GM19043 (cell line): ENCODE measurements around the gene HPCAL1.
A peak's percentile ranks its signal among the peaks of the same experiment; 100 is the strongest.

Source experiments
- ATAC-seq: cut with Tn5 transposase; IDR thresholded peaks from one replicate; pipeline ENCODE4 v1.9.1; 2021; ENCODE audit warnings: low read depth; ENCODE audit not compliant: unreplicated experiment

The HPCAL1 gene

DNA sequence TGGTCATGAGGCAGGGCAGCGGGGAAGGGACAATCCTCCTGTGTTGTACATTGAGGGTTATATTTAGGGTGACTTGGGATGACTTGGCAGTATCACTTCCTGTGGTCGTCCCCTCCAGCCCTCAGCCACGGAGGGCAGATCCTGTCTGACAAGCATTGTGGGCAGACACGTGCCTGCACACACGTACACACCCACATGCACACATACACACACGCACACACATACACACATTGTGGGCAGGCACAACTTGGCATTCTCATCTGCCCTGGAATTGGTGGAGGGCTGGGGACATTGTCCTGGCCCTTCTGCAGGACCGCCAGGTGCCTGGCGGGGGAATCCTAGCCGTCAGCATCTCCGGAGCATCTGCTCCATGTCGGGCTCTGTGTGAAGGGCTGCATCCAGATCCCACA, 97.9 kb downstream of the HPCAL1 start:
- peak; percentile 68 for ATAC-seq

- no peak for ATAC-seq
Measured at GRCh38 chr2:10400978-10401951, 98.6 kb downstream of the HPCAL1 start.

- no peak for ATAC-seq
Measured at GRCh38 chr2:10402062-10402585, 99.4 kb downstream of the HPCAL1 start.

- ATAC-seq, result no peak
Measured at GRCh38 chr2:10402653-10403215, 100.0 kb downstream of the HPCAL1 start.

- ATAC-seq, result no peak
Measured at GRCh38 chr2:10404324-10405143, 101.8 kb downstream of the HPCAL1 start.

GRCh38 chr2:10405448-10405847, 102.7 kb downstream of the HPCAL1 start:
- ATAC-seq, result no peak

- ATAC-seq, result no peak
Measured at GRCh38 chr2:10406016-10406415, 103.3 kb downstream of the HPCAL1 start.

GRCh38 chr2:10406491-10407188, 103.9 kb downstream of the HPCAL1 start:
- ATAC-seq, result no peak

GRCh38 chr2:10407432-10407831, 104.7 kb downstream of the HPCAL1 start:
- no peak for ATAC-seq

DNA sequence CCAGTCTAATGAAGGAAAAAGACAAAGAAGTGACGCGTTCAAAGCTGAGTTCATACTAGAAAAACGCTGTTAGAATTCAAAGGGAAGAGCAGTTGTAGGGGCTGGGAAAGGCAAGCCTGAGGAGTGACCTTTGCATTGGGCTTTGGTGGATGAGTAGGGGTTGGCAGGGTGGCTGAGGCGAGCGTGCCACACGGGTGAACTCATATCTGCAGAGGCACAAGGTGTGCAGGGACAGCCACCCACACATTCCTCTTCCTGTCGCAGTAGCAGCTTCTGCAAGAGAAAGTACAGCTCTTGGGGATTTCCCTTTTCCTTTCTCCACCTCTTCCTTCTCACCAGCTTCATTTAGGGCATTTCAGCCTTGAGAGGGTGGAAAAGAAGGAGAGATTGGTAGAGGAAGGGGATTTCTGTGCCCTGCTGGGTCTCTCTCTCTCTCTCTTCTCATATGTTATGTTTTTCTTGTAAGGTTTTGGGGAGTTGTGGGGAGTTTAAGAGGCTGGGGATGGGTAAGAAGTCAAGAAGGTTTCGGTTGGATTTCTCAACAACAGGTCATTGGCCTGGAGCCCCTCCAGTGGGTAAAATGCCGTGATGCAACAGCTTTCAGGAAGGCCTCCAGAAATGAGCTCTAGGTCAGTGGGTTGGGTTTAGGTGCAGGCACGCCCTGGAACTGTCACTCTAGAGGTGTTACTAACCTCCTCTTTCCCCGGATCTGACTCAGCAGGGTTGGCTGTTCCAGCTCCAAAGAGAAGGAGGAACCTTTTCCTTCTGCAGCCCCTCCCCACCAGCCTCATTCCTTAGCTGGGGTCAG, 105.3 kb downstream of the HPCAL1 start:
- ATAC-seq, result peak; percentile 40

DNA sequence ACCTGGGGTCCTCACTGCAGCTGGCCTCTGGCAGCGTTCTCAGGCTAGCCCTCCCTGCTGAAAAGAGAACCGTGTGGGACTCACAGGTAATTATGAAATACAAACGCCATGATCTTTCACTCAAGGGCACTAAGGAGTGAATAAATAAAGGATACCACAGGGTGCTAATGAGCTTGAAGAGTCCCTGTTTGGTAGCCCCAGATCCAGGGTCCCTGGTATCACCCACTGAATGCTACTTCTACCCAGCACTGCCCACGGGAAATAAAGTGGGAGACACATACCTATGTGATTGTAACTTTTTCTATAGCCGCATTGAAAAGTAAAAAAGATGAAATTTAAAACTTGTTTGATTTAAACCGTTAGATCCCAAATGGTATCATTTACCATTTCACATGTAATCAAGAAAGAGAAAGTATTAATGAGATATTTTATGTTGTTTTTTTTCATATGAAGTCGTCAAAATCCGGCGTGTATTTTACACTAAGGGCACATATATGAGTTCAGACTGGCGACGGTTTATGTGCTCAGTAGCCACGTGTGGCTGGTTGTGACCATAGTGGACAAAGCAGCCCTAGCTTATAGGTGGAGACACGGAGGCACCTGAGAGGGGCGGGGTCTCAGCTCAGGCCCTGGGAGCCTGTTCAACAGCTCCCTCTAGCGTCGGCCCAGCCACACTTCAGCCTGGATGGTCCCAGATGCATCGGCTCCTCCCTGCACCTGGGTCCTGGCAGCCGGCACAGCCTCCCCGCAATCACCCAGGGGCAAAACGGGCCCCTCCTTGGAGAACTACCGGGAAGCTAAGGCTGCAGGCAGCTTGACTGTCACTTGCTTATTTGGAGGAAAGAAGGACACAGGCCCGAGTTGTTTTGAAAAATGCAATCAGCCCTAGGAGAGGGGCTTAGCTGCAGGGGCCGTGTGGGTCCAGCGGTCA, 106.2 kb downstream of the HPCAL1 start:
- peak; percentile 37 for ATAC-seq

DNA sequence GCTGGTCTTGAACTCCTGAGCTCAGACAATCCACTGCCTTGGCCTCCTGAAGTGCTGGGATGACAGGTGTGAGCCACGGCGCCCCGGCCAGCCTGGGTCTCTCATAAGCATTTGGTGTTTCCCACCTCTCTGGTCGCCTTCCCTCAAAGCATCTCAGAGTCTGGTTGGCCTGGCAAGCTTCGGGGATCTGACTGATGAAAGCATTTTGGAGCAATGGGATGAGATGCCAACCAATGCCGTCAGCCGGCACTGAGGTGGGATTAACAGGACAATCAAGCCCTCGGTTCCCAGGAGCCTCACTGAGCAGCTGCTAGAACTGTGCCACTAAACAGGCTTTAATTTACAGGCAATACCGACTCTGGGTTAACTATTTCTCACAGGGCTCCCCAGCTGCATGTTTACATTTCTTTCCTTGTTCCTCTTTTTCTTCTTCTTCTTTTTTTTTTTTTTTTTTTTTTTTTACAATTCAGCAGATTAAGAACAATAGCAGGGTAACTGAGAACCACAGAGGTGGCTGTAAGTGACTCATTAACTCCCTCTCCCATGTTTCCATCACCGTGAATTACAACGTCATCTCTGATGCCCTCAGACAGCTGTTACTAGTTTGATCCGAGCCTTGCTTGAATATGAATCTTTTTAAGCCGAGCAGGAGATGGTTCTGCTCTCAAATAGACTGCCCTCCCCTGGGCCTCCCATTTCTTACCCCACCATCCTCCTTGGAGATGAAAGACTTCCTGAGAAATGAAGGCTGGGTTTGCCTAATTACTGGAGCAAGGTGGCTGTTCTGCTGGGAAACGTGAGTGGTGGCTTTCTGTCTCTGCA, 107.5 kb downstream of the HPCAL1 start:
- ATAC-seq, result peak; percentile 64

DNA sequence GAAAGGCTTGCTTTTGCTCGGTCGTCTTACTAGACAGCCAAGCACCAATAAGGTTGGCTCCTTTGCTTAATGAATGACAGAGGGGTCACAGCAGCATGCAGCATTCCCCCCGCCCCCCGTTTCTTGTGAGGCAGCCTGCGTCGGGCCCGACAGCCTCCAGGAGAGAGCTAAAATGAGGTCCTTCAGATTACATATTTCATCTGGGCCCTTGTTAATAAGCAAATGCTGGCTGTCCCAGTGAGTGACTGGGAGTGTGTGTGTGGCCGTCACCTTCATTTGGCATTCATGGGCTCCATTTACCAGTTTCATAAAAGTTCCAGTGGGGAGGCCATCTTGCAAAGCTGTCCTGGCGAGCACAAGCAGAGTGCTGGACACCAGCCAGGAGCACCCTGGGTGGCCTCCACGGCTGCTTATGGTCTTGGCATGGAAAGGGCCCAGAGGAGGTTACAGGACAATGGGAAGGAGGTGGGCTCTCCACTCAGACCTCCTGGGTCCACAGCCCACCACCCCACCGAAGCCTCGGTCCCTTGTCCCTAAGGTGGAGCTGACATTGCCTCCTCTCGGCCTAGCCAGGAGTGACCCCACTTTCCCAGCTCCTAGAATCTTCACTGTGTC, 108.2 kb downstream of the HPCAL1 start:
- ATAC-seq, result no peak

DNA sequence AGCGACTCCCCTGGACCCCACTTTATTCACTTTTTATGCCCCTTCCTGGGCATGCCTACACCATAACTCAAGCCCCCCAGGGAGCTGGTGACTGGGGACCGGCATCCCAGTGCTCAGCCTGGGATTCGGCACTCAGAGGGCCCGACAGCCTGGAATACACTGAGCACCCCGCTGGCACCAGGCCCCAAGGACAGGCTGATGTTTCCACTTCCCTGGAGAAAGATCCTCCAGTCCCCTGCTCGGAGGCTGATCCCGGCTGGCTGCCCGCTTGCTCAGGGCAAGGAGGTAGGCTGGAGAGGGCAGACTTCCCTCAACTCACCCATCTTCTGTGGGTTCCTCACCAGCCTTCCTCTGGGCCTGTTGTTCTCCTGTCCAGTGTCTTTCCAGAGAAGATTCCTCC, 108.9 kb downstream of the HPCAL1 start:
- ATAC-seq, result no peak

- no peak for ATAC-seq
Measured at GRCh38 chr2:10412380-10412779, 109.7 kb downstream of the HPCAL1 start.

DNA sequence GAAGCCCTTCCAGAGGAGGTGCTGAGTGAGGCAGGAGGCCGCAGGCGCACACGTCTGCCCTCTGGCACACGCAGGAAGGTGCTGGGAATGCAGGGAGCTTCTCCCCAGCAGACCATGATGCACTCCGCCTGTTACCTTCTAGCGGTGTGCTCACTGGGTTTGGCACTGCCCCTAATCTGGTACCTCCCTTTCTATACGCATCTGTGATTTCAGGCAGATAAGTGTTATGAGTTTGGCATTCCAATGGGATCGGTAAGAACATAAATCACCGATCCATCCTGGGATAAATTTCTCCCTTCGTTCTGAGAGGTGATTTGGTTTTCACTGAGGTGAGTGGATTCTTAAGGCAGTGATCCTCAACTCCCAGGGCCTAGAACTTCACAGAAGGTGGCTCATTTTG, 110.8 kb downstream of the HPCAL1 start:
- ATAC-seq, result no peak

DNA sequence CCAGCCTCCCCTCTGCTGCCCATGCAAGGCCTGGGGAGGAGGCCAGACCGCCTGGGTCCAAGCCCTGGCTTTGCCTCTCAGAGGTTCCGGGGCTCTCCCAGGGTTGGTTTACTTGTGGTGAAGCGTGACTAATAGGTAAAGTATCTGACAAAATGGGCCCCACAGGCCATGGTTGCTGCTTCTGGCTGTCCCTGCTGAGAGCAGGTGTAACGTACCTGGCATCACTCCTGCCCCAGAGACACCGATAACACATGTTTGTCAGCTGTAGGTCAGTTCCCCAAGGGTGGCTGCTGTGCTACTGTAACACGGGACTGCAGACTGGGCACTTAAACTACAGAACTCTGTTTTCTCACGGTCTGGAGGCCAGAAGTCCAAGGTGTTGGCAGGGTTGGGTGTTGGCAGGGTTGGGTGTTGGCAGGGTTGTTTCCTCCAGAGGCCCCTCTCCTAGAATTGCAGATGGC, 111.3 kb downstream of the HPCAL1 start:
- ATAC-seq, result no peak
